ENCODE results near the gene MAGI1.

MAGI1 gene

DNA sequence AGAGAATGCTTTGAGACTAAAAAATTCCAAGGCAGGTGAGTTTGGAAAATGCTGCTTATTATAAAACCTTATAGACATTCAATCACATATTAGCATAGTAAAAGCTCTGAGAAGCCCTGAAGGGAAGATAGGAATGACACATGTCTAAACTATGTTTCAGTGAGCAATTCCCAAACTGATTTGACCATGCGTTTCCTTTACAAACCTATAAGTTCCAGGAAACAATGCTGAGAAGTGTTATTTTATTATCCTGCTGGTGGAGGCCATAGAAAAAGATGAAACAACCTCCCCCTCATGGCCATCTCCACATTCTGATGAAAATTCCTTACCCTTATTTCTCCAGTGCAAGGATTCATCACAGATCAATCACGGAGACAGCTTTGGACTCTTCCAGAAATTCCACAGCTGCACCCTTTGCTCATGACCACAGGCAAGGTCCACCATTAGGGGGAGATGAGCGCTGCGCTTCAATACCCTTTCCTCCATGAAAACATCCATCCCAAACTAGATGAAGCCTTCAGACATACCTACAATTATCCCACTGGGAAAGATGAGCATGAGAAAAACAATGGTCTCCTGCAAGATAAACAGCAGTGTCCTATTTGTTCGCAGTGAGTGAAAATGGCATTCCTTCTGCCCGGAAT is 372.1 kb downstream of the MAGI1 start:
- DNase-seq (ENCODE audit: low read depth) = no peak

DNA sequence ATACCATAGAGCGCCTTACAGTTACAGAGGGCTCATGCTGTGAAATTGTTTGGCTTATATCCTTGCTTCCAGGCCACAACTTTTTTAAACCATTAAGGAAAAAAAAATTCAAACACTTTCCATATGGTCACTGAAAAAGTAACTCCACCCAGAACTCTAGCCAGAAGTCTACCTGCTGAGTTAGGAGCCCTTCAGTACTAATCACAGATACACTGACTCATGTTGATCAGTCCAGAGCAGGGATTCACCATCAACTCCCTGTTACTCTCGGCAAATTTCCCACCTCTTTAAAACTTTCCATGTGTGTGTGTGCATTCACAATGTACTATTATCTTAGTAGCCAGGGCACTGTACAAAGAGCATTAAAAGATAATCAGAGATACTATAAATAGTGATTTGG is 372.8 kb downstream of the MAGI1 start:
- no peak for DNase-seq (ENCODE audit: low read depth)

- DNase-seq (ENCODE audit: low read depth) = no peak
Measured at GRCh38 chr3:65664931-65665330, 373.8 kb downstream of the MAGI1 start.

- no peak for DNase-seq (ENCODE audit: low read depth)
Measured at GRCh38 chr3:65664446-65664845, 374.3 kb downstream of the MAGI1 start.

DNA sequence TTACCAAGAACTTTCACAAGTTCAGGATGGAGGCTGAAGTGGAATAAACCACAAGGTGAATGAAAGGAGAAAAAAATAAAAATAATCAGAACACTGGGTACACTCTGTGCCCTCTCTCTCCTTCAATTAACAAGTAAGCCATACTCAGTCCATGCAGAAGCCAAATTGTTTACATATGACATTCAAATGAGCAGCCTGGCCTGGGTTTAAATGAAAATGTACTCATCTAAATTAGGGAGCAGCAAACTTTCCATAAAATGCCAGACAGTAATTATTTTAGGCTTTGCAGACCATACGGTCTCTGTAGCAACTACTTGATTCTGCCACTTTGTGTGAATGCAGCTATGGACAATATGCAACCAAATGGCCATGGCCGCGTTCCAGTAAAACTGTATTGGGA is 376.6 kb downstream of the MAGI1 start:
- no peak for DNase-seq (ENCODE audit: low read depth)

DNA sequence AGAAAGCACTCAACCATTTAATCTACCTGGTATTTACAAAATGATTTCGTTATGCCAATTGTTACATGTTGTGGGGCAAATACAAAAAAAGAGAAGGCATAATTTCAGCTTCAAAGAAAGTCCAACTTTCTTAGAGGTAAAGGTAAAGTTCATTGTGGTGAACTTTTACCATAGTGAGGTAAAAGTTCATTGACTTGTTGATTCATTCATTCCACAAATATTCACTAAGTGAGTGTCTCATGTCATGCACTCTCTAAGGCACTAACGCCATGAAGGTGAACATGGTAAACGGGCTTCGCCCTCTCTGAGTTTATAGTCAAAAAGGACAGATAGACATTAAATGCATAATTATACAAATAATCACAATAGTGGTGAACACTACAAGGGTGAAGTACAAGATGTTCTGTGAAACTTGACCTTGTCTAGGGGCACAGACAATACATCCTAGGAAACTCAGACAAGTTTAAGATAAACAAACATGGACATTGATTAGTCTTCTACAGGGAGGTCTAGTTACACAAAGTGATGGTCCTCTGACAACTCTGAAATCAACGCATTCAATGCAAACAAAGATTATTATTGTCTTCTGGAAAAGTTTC is 378.6 kb downstream of the MAGI1 start:
- DNase-seq (ENCODE audit: low read depth) = no peak

- DNase-seq (ENCODE audit: low read depth) = no peak
Measured at GRCh38 chr3:65659396-65659795, 379.3 kb downstream of the MAGI1 start.

- DNase-seq (ENCODE audit: low read depth) = no peak
Measured at GRCh38 chr3:65658401-65658800, 380.3 kb downstream of the MAGI1 start.

- DNase-seq (ENCODE audit: low read depth) = no peak
Measured at GRCh38 chr3:65655061-65655460, 383.7 kb downstream of the MAGI1 start.

GRCh38 chr3:65653731-65654130 is 385.0 kb downstream of the MAGI1 start:
- no peak for DNase-seq (ENCODE audit: low read depth)

- DNase-seq (ENCODE audit: low read depth) = no peak
Measured at GRCh38 chr3:65650247-65650646, 388.5 kb downstream of the MAGI1 start.

DNA sequence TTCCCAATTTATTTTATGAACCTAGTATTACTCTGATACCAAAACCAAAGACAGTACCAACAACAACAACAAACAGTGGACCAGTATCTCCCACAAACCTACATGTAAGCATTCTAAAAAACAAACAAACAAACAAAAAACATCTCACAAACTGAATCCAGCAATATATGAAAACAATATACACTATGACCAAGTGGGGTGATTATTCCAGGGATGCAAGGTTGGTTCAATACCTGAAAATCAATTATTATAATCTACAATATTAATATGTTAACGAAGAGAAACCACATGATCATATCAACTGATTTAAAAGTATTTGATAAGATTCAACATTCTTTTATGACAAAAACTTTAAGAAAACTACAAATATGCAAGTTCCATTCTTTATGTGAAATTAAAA is 391.3 kb downstream of the MAGI1 start:
- DNase-seq (ENCODE audit: low read depth) = no peak

DNA sequence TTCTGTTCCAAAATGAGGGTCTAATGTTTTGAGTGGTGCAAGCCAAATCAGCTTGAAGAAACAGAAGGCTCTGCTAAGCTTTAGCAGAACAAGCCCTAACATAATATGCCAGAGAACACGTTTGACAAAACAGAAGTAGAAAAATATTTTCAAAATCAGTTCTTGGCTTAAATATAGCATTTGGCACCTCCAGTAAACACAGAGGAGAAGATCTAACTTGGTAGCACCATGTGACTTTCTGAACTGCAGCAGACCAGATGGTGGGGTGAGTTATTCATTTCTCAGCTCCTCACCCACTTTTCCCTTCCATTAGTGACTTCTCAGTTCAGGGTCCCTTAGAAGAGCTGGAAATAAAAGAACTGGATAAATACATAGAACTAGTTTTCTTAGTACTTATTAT is 395.8 kb downstream of the MAGI1 start:
- DNase-seq (ENCODE audit: low read depth) = no peak

- no peak for DNase-seq (ENCODE audit: low read depth)
Measured at GRCh38 chr3:65641777-65642176, 396.9 kb downstream of the MAGI1 start.

GRCh38 chr3:65641045-65641444 is 397.7 kb downstream of the MAGI1 start:
- DNase-seq (ENCODE audit: low read depth) = no peak

GRCh38 chr3:65639444-65639843 is 399.3 kb downstream of the MAGI1 start:
- DNase-seq (ENCODE audit: low read depth) = no peak

- no peak for DNase-seq (ENCODE audit: low read depth)
Measured at GRCh38 chr3:65638301-65638700, 400.4 kb downstream of the MAGI1 start.

GRCh38 chr3:65636326-65636725 is 402.4 kb downstream of the MAGI1 start:
- no peak for DNase-seq (ENCODE audit: low read depth)

DNA sequence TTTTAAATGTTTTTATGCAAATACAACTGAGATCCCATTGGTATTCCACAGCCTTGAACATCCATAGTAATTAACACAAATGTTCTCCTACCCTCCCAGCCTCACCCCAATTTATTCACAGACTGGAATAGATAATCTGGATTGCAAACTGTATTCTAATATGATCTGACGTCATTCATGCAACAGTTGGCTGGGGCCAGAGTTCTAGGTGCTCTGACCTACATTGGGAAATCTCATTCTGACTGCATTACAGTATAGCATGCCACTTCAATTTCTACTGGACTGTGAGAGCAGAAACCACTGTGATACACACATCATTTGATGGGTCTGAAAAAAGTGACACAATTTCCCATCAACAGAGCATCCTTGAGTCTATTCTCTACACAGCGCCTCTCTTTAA is 403.1 kb downstream of the MAGI1 start:
- no peak for DNase-seq (ENCODE audit: low read depth)

DNA sequence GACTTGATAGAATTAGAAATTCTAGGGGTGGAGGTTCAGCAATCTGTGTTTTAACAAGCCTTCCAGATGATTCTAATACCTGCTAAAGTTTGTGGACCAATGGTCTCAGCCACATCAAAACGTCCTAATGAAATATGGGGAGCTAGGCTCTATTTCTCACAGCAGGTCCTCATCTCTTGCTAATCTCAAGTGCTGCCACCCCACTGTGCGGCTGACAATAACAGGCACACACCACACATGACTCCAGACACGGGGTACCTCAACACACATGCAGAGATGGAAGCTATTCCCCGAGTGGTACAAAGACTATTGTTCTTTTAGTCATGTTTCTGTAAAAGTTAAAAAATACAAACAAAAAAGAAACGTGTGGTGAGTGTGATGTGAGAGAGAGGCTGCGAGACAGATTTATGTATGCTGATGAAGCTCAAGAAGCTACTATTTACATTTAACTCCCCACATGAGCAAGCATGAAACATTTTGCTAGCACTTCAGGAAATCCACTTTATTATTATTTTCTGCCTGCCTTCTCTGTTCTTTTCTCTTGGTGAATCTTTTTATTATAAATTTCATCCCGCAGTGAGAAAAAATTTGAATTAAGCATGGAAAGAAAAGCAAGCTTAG is 405.6 kb downstream of the MAGI1 start:
- no peak for DNase-seq (ENCODE audit: low read depth)

GRCh38 chr3:65632414-65632813 is 406.3 kb downstream of the MAGI1 start:
- DNase-seq (ENCODE audit: low read depth) = no peak

GRCh38 chr3:65628978-65629377 is 409.7 kb downstream of the MAGI1 start:
- DNase-seq (ENCODE audit: low read depth) = no peak

DNA sequence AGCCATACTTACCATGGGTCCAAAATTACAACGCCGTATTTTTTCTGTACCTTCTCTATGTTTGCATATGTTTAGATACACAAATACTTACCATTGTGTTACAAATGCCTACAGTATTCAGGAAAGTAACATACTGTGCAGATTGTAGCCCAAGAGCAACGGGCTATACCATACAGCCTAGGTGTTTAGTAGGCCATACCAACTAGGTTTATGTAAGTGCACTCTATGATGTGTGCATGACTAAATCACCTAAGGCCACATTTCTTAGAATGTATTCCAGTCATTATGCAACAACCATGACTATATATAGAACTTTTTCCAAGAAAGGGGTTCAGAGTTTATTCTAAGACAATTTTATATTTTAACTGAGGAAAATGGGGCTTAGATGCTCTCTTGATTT is 411.7 kb downstream of the MAGI1 start:
- DNase-seq (ENCODE audit: low read depth) = no peak

GRCh38 chr3:65625305-65625704 is 413.4 kb downstream of the MAGI1 start:
- no peak for DNase-seq (ENCODE audit: low read depth)
